HepG2 (cell line): Measurements from ENCODE around the gene LRIG1. TPM values are rescaled to one million over a fixed set of nuclear protein-coding genes. Genes with fewer than 3 reads are reported as not detected.
A peak's percentile ranks its signal among the peaks of the same experiment; 100 is the strongest.

Source experiments
- DMAP1 ChIP-seq: IDR thresholded peaks from 2 replicates; pipeline ENCODE4 v1.6.1; 2016
- SMYD3 ChIP-seq: sonication (generic); formaldehyde crosslinking; IDR thresholded peaks from 2 replicates; pipeline ENCODE4 v1.8.1; 2023; ENCODE audit warnings: mild to moderate bottlenecking, missing genetic modification reagents
- SP1 ChIP-seq, 2 experiments: fragments of 450-650 bp in 1 of 2; sonication (generic) in 1 of 2; formaldehyde crosslinking in 1 of 2; IDR thresholded peaks; 2 replicates each; pipeline versions ENCODE4 v1.4.0 to v1.6.1; 2016 to 2020; ENCODE audit warnings: missing genetic modification reagents in 1 of 2
- ZMYM3 ChIP-seq: sonication (generic); formaldehyde crosslinking; IDR thresholded peaks from 2 replicates; pipeline ENCODE4 v1.5.1; 2020; ENCODE audit warnings: mild to moderate bottlenecking, missing genetic modification reagents
- ZNF713 ChIP-seq: sonication (generic); formaldehyde crosslinking; IDR thresholded peaks from 2 replicates; pipeline ENCODE4 v1.4.0; 2020; ENCODE audit warnings: mild to moderate bottlenecking, missing genetic modification reagents
- ZNF816 ChIP-seq: sonication (generic); formaldehyde crosslinking; IDR thresholded peaks from 2 replicates; pipeline ENCODE4 v1.8.0; 2022; ENCODE audit warnings: missing genetic modification reagents, mild to moderate bottlenecking, borderline replicate concordance
- ZNF841 ChIP-seq: sonication (generic); formaldehyde crosslinking; IDR thresholded peaks from 2 replicates; pipeline ENCODE4 v1.8.1; 2023; ENCODE audit warnings: missing genetic modification reagents, borderline replicate concordance
- ZSCAN29 ChIP-seq: sonication (generic); formaldehyde crosslinking; conservative IDR thresholded peaks from 2 replicates; pipeline ENCODE4 v1.4.0; 2020; ENCODE audit warnings: mild to moderate bottlenecking, missing genetic modification reagents
- polyA plus RNA-seq, 8 experiments: library from polyadenylated mRNA; depleted of rRNA in 3 of 8; stranded (reverse) in 7 of 8; unstranded in 1 of 8; fragments of >200 nt; fragmentation: Illumina TruSeq in 4 of 8; extraction: Trizol in 4 of 8; gene quantifications; 2 replicates each; pipeline versions ENCODE4 v1.2.1 to v1.2.3, GENCODE V29; 2011 to 2016; ENCODE audit warnings: low read depth in 4 of 8, missing spikeins in 1 of 8, mixed read lengths in 1 of 8; ENCODE audit not compliant: insufficient read depth in 1 of 8
- total RNA-seq, 5 experiments: library from RNA; depleted of rRNA; stranded (reverse); fragments of >200 nt; fragmentation: Illumina TruSeq; extraction: Trizol; gene quantifications; 2 replicates each; pipeline ENCODE4 v1.2.3, GENCODE V29; 2016; ENCODE audit warnings: low read depth in 1 of 5
- TF ChIP-seq, protein P1 (sequence below): fragments of 450-650 bp; IDR thresholded peaks from 2 replicates; pipeline ENCODE4 v1.6.1; 2016
- TF ChIP-seq, protein P2 (sequence below): sonication (generic); formaldehyde crosslinking; IDR thresholded peaks from 2 replicates; pipeline ENCODE4 v1.4.0; 2020; ENCODE audit warnings: mild to moderate bottlenecking, missing genetic modification reagents
- TF ChIP-seq, protein P3 (sequence below): fragments of 450-650 bp; IDR thresholded peaks from 2 replicates; pipeline ENCODE4 v1.6.1; 2017
- TF ChIP-seq, protein P4 (sequence below): sonication (generic); formaldehyde crosslinking; IDR thresholded peaks from 2 replicates; pipeline ENCODE4 v1.5.1; 2020; ENCODE audit warnings: mild to moderate bottlenecking, missing genetic modification reagents, moderate library complexity

Gene LRIG1
- total and polyA plus RNA-seq, 2 of the 13 experiments (the other 11 are each of a cell fraction or from before 2014, with no cell fraction given) = 17.8 to 24.8 TPM

DNA sequence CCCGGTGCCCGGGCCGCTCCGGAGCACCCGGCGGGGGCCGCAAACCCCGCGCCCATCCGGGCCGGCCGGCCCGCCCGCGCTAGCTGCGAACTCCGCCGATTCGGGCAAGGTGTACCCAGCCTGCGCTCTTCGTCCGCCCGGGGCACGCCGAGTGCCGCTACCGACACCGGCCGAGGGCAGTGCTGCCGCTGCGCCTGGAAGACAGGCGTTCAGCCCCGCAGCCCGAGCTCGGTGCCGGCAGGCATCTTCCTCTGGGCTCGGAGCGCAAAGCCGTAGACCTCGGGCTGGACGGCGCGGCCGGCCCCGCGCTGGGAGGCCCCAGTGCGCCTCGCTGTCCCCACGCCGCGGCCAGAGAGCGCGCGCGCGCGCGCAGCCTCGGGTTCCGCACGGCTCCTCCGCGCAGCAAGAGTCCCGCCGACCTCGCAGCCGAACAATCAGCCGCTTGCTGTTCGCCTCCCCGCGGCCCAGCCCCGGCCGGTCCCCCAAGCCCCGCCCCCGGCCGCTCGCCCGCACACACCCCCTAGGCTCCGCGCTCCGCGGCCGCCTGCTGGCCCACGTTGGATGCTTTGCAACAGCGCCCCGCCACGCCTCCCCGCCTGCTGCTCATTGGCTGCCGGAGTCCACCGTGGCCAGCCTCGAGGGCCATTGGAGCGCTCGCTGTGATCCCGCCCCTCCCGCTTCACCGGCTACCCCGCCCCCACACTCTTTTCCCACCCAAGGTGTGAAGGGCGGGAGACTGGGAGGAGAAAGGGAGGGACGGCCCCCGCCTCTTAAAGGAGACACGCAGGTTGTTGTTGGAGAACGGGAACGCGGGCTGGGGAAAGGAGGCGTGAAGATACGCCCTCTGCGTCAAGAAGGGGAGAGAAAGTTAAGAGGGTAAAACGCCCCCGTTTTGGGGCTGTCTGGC is at the start of gene LRIG1 (continued):
- TF ChIP-seq ZMYM3 (CRISPR knock-in tag) = peak; percentile 85
- TF ChIP-seq, protein P1, sequence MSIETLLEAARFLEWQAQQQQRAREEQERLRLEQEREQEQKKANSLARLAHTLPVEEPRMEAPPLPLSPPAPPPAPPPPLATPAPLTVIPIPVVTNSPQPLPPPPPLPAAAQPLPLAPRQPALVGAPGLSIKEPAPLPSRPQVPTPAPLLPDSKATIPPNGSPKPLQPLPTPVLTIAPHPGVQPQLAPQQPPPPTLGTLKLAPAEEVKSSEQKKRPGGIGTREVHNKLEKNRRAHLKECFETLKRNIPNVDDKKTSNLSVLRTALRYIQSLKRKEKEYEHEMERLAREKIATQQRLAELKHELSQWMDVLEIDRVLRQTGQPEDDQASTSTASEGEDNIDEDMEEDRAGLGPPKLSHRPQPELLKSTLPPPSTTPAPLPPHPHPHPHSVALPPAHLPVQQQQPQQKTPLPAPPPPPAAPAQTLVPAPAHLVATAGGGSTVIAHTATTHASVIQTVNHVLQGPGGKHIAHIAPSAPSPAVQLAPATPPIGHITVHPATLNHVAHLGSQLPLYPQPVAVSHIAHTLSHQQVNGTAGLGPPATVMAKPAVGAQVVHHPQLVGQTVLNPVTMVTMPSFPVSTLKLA = 0 out of 2 replicates have a peak, but pooled peaks have one; percentile 21
- no peak for TF ChIP-seq ZSCAN29 (CRISPR knock-in tag)
- TF ChIP-seq ZNF841 (CRISPR knock-in tag) = no peak
- TF ChIP-seq, protein P2, sequence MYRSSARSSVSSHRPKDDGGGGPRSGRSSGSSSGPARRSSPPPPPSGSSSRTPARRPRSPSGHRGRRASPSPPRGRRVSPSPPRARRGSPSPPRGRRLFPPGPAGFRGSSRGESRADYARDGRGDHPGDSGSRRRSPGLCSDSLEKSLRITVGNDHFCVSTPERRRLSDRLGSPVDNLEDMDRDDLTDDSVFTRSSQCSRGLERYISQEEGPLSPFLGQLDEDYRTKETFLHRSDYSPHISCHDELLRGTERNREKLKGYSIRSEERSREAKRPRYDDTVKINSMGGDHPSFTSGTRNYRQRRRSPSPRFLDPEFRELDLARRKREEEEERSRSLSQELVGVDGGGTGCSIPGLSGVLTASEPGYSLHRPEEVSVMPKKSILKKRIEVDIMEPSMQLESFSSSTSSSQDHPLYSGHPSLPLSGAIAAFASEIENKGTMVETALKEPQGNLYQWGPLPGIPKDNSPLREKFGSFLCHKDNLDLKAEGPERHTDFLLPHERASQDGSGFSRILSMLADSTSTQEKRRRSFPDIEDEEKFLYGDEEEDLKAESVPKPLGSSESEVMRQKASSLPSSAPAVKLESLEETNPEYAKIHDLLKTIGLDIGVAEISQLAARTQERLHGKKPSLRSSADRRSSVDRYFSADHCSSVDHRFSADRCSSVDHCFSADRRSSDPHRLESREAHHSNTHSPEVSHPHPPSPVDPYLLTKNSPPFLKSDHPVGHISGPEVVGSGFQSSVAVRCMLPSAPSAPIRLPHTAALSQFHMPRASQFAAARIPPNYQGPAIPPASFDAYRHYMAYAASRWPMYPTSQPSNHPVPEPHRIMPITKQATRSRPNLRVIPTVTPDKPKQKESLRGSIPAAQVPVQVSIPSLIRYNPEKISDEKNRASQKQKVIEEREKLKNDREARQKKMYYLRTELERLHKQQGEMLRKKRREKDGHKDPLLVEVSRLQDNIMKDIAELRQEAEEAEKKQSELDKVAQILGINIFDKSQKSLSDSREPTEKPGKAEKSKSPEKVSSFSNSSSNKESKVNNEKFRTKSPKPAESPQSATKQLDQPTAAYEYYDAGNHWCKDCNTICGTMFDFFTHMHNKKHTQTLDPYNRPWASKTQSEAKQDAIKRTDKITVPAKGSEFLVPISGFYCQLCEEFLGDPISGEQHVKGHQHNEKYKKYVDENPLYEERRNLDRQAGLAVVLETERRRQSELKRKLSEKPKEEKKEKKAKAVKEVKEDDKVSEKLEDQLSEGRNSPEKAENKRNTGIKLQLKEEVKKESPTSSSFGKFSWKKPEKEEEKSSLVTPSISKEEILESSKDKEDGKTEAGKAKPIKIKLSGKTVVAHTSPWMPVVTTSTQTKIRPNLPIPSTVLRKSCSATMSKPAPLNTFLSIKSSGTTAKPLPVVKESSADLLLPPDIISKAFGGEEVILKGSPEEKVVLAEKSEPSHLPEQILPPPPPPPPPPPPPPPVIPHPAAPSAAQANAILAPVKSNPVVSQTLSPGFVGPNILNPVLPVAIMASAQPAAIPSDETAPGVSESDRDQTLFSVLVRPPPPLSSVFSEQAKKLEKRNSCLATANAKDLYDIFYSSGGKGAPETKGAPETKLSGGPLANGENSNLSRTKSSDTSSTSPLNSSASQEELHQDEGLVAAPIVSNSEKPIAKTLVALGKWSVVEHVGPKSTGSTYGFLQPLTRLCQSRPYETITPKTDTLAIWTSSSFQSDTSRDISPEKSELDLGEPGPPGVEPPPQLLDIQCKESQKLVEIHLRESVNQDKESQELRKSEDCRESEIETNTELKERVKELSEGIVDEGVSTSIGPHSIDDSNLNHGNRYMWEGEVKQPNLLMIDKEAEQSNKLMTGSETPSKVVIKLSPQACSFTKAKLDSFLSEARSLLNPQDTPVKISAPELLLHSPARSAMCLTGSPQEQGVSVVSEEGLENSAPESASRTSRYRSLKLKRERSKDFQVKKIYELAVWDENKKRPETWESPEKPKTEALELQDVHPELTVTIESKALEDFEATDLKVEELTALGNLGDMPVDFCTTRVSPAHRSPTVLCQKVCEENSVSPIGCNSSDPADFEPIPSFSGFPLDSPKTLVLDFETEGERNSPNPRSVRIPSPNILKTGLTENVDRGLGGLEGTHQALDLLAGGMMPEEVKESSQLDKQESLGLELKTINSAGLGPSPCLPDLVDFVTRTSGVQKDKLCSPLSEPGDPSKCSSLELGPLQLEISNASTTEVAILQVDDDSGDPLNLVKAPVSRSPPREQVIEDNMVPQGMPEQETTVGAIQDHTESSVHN (CRISPR knock-in tag) = 0 out of 2 replicates have a peak, but pooled peaks have one; percentile 42
- TF ChIP-seq, protein P3, sequence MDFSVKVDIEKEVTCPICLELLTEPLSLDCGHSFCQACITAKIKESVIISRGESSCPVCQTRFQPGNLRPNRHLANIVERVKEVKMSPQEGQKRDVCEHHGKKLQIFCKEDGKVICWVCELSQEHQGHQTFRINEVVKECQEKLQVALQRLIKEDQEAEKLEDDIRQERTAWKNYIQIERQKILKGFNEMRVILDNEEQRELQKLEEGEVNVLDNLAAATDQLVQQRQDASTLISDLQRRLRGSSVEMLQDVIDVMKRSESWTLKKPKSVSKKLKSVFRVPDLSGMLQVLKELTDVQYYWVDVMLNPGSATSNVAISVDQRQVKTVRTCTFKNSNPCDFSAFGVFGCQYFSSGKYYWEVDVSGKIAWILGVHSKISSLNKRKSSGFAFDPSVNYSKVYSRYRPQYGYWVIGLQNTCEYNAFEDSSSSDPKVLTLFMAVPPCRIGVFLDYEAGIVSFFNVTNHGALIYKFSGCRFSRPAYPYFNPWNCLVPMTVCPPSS = no peak
- TF ChIP-seq SP1 (IDR thresholded peaks at IDR 0.05) = no peak
- peak; percentile 96 for TF ChIP-seq SP1 (CRISPR knock-in tag; IDR thresholded peaks at IDR 0.05)
- TF ChIP-seq, protein P4, sequence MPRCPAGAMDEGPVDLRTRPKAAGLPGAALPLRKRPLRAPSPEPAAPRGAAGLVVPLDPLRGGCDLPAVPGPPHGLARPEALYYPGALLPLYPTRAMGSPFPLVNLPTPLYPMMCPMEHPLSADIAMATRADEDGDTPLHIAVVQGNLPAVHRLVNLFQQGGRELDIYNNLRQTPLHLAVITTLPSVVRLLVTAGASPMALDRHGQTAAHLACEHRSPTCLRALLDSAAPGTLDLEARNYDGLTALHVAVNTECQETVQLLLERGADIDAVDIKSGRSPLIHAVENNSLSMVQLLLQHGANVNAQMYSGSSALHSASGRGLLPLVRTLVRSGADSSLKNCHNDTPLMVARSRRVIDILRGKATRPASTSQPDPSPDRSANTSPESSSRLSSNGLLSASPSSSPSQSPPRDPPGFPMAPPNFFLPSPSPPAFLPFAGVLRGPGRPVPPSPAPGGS = peak; percentile 80; the same call in 1 of the 2 replicates
- no peak for TF ChIP-seq DMAP1 (CRISPR knock-in tag)
- peak; percentile 75; the same call in 1 of the 2 replicates for TF ChIP-seq ZNF816
- TF ChIP-seq SMYD3 (CRISPR knock-in tag) = no peak
- no peak for TF ChIP-seq ZNF713 (CRISPR knock-in tag)
